HG02943 (cell line): Measurements from ENCODE around the gene C20orf96.
"Not testable (repeated sequence)": the region's sequence is repeated elsewhere in the genome, so short reads cannot be mapped to it uniquely, and the experiment has no call there.

Experiments used
- ATAC-seq: cut with Tn5 transposase; IDR thresholded peaks from one replicate; pipeline ENCODE4 v1.9.1; 2021; ENCODE audit warnings: mild to moderate bottlenecking, low read depth, moderate library complexity; ENCODE audit not compliant: unreplicated experiment

C20orf96 gene

GRCh38 chr20:286508-286907 lies 4.0 kb downstream of the C20orf96 start:
- ATAC-seq, result no peak

- no peak for ATAC-seq
Observed at GRCh38 chr20:284172-284571, 6.4 kb downstream of the C20orf96 start.

- no peak for ATAC-seq
Observed at GRCh38 chr20:278607-279571, 11.7 kb downstream of the C20orf96 start.

GRCh38 chr20:278181-278580 lies 12.4 kb downstream of the C20orf96 start:
- no peak for ATAC-seq

- no peak for ATAC-seq
Observed at GRCh38 chr20:277496-277781, 13.1 kb downstream of the C20orf96 start.

GRCh38 chr20:276620-277495 lies 13.7 kb downstream of the C20orf96 start:
- no peak for ATAC-seq

GRCh38 chr20:275791-276190 lies 14.8 kb downstream of the C20orf96 start:
- ATAC-seq, result no peak

- no peak for ATAC-seq
Observed at GRCh38 chr20:273884-274283, 16.7 kb downstream of the C20orf96 start.

- ATAC-seq, result no peak
Observed at GRCh38 chr20:272718-273117, 17.8 kb downstream of the C20orf96 start.

- ATAC-seq, result no peak
Observed at GRCh38 chr20:271528-271927, 19.0 kb downstream of the C20orf96 start.

- no peak for ATAC-seq
Observed at GRCh38 chr20:271069-271468, 19.5 kb downstream of the C20orf96 start.

- no peak for ATAC-seq
Observed at GRCh38 chr20:270517-270916, 20.0 kb downstream of the C20orf96 start.

GRCh38 chr20:266596-267562 lies 23.7 kb downstream of the C20orf96 start:
- ATAC-seq, result peak; percentile 84

GRCh38 chr20:263701-264100 lies 26.8 kb downstream of the C20orf96 start:
- no peak for ATAC-seq

GRCh38 chr20:259981-260380 lies 30.6 kb downstream of the C20orf96 start:
- ATAC-seq, result no peak

GRCh38 chr20:258963-259362 lies 31.6 kb downstream of the C20orf96 start:
- no peak for ATAC-seq

- no peak for ATAC-seq
Observed at GRCh38 chr20:258269-258858, 32.2 kb downstream of the C20orf96 start.

- ATAC-seq, result no peak
Observed at GRCh38 chr20:257419-257818, 33.1 kb downstream of the C20orf96 start, which contains the start of gene DEFB132. Gene DEFB132 (plus strand): TSS chr20:257724. CDS start chr20:257779, 55 bp downstream.

- ATAC-seq, result not testable (repeated sequence)
Observed at GRCh38 chr20:253447-253846, 37.1 kb downstream of the C20orf96 start.

GRCh38 chr20:252801-253200 lies 37.7 kb downstream of the C20orf96 start:
- no peak for ATAC-seq
